ENCODE results near the gene KIF6.

DNA sequence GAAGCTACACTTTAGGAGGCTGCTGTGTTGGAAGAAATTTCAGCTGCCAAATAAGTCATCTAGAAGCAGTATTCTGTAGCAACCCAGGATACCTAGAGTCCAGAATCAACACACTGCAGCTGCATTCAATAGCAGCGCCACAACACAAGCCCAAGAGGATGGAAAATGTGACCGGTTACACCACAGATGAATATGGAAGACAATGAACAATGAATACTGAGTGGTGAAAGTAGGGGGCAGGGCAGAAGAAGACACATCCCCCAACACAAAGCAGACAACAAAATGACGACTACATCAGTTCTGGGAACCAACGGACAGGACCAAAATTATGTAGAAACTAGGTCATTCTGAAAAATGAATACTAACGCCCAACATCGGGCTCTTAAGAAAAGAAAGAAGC lies 38.2 kb downstream of the KIF6 start:
- no peak for TF ChIP-seq CTCF (IDR thresholded peaks at IDR 0.05; ENCODE audit: insufficient read depth, low read length)
- TF ChIP-seq POLR2AphosphoS5 (IDR thresholded peaks at IDR 0.05; ENCODE audit: low read depth): no peak
